Measurements from ENCODE around the gene PLVAP.

Gene PLVAP

GRCh38 chr19:17424743-17425365 is 47.7 kb upstream of the PLVAP start (continued):
- TF ChIP-seq KLF17 (tag by site-specific recombination; IDR thresholded peaks at IDR 0.05) (no peak), PRDM1 (tag by site-specific recombination; IDR thresholded peaks at IDR 0.05) (0 out of 2 replicates have a peak, but pooled peaks have one; percentile 8), CTCF (tag by site-specific recombination; IDR thresholded peaks at IDR 0.05) (peak; percentile 83), ZNF518A (tag by site-specific recombination; conservative IDR thresholded peaks at IDR 0.05; ENCODE audit: low read depth) (no peak), SP2 (tag by site-specific recombination; IDR thresholded peaks at IDR 0.05) (peak; percentile 70), ZNF76 (tag by site-specific recombination; IDR thresholded peaks at IDR 0.05; ENCODE audit: borderline replicate concordance, low read depth) (peak; percentile 72; the same call in 1 of the 2 replicates), ZNF660 (tag by site-specific recombination; IDR thresholded peaks at IDR 0.05) (peak; percentile 52; the same call in 1 of the 2 replicates), BCL11A (tag by site-specific recombination; IDR thresholded peaks at IDR 0.05; ENCODE audit: low read depth) (no peak), ZNF654 (tag by site-specific recombination; IDR thresholded peaks at IDR 0.05; ENCODE audit: low read depth) (peak; percentile 55), ZBTB44 (tag by site-specific recombination; IDR thresholded peaks at IDR 0.05) (0 out of 2 replicates have a peak, but pooled peaks have one; percentile 3), ZNF132 (tag by site-specific recombination; IDR thresholded peaks at IDR 0.05; ENCODE audit: borderline replicate concordance) (no peak), GLIS2 (tag by site-specific recombination; IDR thresholded peaks at IDR 0.05) (peak; percentile 91), ZIC2 (tag by site-specific recombination; IDR thresholded peaks at IDR 0.05) (peak; percentile 64), ZNF692 (tag by site-specific recombination; IDR thresholded peaks at IDR 0.05) (peak; percentile 63), ZNF398 (tag by site-specific recombination; IDR thresholded peaks at IDR 0.05) (peak; percentile 62; the same call in 1 of the 2 replicates), ZFP37 (tag by site-specific recombination; IDR thresholded peaks at IDR 0.05) (no peak), ZNF585B (tag by site-specific recombination; IDR thresholded peaks at IDR 0.05) (no peak), ZNF837 (tag by site-specific recombination; IDR thresholded peaks at IDR 0.05) (no peak), REST (tag by site-specific recombination; IDR thresholded peaks at IDR 0.05) (peak; percentile 46; the same call in 1 of the 2 replicates)

Data from HEK293 (cell line).